ENCODE results near the gene TRIP12. TPM values are rescaled to one million over a fixed set of nuclear protein-coding genes. Genes with fewer than 3 reads are reported as not detected.

Gene TRIP12
- total and polyA plus RNA-seq, 2 of the 4 experiments (the other 2 are of a cell fraction) = 51.6 to 209 TPM

- no peak overlapping the region for H2BK20ac ChIP-seq (ENCODE audit: low read depth, low read length)
- H4K8ac ChIP-seq (ENCODE audit: low read depth in 2 of 2, low read length in 2 of 2) = no peak overlapping the region
- no peak overlapping the region for H3K27ac ChIP-seq (ENCODE audit: insufficient read depth, low read length)
- dilution Hi-C loops (cut with HindIII; ENCODE audit: low sequenced_read_pairs, unreplicated experiment) (no loop called here), in situ Hi-C loops (cut with MboI; ENCODE audit: low sequenced_read_pairs) (loop anchor here (25.0 kb wide), 2 partner anchors 341 to 791 kb away; no protein-coding TSS in a partner anchor), intact Hi-C loops (cut with micrococcal nuclease) (loop anchor here (5.0 kb wide), 1 partner anchor 34 kb away; no protein-coding TSS in a partner anchor)
- no peak for TF ChIP-seq BHLHE40 (IDR thresholded peaks at IDR 0.05; ENCODE audit: low read depth, low read length)
- no CpG with 5 or more reads among the region's 3 CpGs for WGBS, 2 experiments (ENCODE audit: extremely low coverage in 2 of 2, insufficient read length in 1 of 2)
- no peak overlapping the region for H4K91ac ChIP-seq (ENCODE audit: insufficient read depth, low read depth, low read length)
- H2BK5ac ChIP-seq (ENCODE audit: low read depth, low read length, poor library complexity, severe bottlenecking) = no peak overlapping the region
- peaks cover 3% of the 10 kb centered on the region; the same call in 1 of the 2 replicates for H4K20me1 ChIP-seq (ENCODE audit: insufficient read depth, low read length)
- no peak overlapping the region for H4K5ac ChIP-seq (ENCODE audit: low read depth, low read length)
- no peak overlapping the region for H3K23ac ChIP-seq (ENCODE audit: low read depth, low read length)
- no peak overlapping the region for H2BK120ac ChIP-seq (ENCODE audit: low read depth, low read length)
- no peak overlapping the region for H2AFZ ChIP-seq (replicated peaks; ENCODE audit: low read length, poor library complexity)
- BruUV-seq (replicated peaks) = no TSS peak
- no peaks in the 10 kb centered on the region for H3K27me3 ChIP-seq (ENCODE audit: control insufficient read depth, insufficient read depth, low read length)
- no peak overlapping the region for H3K14ac ChIP-seq (replicated peaks; ENCODE audit: low read depth, low read length)
- H3K9me1 ChIP-seq (ENCODE audit: insufficient read depth, low read length) = no peaks in the 10 kb centered on the region
- H3K9ac ChIP-seq (ENCODE audit: low read depth, low read length) = no peak overlapping the region
- peaks cover 3 to 18% of the 10 kb centered on the region in 2 experiments; a peak in 3 of 4 replicates for H3K79me1 ChIP-seq (ENCODE audit: low read depth in 1 of 2, low read length in 2 of 2)
- no peak overlapping the region for H3K4me3 ChIP-seq (ENCODE audit: insufficient read depth, low read depth, low read length)
- H3K56ac ChIP-seq (ENCODE audit: extremely low read depth, insufficient read depth, low read length) = no peak overlapping the region
- no peaks in the 10 kb centered on the region for H3K4me1 ChIP-seq (ENCODE audit: control insufficient read depth, insufficient read depth, low read length)
- CTCF ChIA-PET = no interaction called here
- H3K36me3 ChIP-seq (ENCODE audit: control insufficient read depth, insufficient read depth, low read length) = peaks cover 15% of the 10 kb centered on the region
- no peak overlapping the region for H3K18ac ChIP-seq (ENCODE audit: low read depth, low read length)
- H2AK5ac ChIP-seq (ENCODE audit: low read depth, low read length) = no peak overlapping the region
- H3K9me3 ChIP-seq (ENCODE audit: control insufficient read depth, insufficient read depth, low read length) = no peaks in the 10 kb centered on the region
- H3K4me2 ChIP-seq (ENCODE audit: low read depth, low read length) = no peak overlapping the region
- H2BK15ac ChIP-seq (ENCODE audit: low read depth, low read length) = no peak overlapping the region
- ATAC-seq (ENCODE audit: low read depth) (no peak), DNase-seq (no peak)
- no peak overlapping the region for H2AK9ac ChIP-seq (replicated peaks; ENCODE audit: low read depth, low read length, poor library complexity)
- POLR2A ChIA-PET (ENCODE audit: unreplicated experiment) = no interaction called here
- H3K4ac ChIP-seq (ENCODE audit: low read depth, low read length) = no peak overlapping the region
Measured at GRCh38 chr2:229821316-229821715, 100.5 kb downstream of the TRIP12 start.
